ENCODE measurements around the gene C18orf63. TPM values are rescaled to one million over a fixed set of nuclear protein-coding genes. Genes with fewer than 3 reads are reported as not detected.

The C18orf63 gene
- total RNA-seq, 1 experiment from 2014 or later: not detected

DNA sequence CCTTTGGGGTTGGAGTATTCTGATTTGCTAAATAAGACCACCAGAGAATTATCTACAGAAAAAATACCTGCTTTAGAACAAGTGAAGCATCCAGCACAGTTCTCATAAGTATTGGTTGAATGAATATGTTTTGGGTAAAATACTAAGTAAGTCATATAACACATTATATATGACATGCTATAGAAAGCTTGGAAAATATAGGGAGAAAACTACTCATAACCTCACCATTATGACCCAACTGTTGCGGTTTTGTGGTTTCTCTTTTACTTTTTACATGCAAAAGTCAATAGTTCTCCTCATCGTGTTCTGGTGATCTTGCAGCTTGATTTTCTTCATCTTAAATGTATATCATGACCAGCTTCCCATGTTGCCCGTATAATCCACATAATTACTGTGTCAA is 75.3 kb downstream of the C18orf63 start:
- intact Hi-C loops (cut with micrococcal nuclease): no loop called here
- CTCF ChIA-PET: interaction anchor here (0.7 kb wide), 1 partner anchor 207 kb away, joined by 3 read pairs; no protein-coding TSS in a partner anchor
- no TSS peak for BruUV-seq (replicated peaks)

DNA sequence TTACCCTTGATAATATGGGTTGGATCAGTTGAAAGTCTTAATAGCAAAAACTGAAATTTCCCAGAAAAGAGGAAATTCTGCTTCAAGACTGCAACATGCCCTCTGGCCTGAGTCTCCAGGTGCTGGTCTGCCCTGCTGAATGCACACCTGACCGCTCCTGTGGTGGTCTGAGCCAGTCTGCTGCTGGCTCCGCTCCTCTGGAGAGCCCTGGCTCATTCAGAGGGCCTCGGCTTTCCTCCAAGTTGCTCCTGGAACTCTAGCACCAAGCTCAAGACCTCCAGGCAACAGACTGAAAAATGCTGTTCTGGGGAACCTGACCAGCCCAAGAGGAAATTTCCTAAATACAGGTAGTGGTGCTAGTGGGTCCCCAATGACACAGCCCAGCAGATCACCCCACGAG is 76.7 kb downstream of the C18orf63 start:
- H3K36me3 Mint-ChIP-seq (ENCODE audit: insufficient read depth, unreplicated experiment): no peaks in the 10 kb centered on the region
- H3K27me3 Mint-ChIP-seq (ENCODE audit: insufficient read depth, unreplicated experiment): peaks cover 39% of the 10 kb centered on the region
- no peak for DNase-seq (ENCODE audit: unreplicated experiment)
- H3K9me3 Mint-ChIP-seq (ENCODE audit: unreplicated experiment): no peaks in the 10 kb centered on the region
- H3K27ac Mint-ChIP-seq (ENCODE audit: low read depth, unreplicated experiment): no peak overlapping the region
- ChIA-PET CTCF (interaction anchor here (0.8 kb wide), 1 partner anchor 9 kb away, joined by 3 read pairs; no protein-coding TSS in a partner anchor), POLR2A (no interaction called here)
- TF ChIP-seq, protein P1, sequence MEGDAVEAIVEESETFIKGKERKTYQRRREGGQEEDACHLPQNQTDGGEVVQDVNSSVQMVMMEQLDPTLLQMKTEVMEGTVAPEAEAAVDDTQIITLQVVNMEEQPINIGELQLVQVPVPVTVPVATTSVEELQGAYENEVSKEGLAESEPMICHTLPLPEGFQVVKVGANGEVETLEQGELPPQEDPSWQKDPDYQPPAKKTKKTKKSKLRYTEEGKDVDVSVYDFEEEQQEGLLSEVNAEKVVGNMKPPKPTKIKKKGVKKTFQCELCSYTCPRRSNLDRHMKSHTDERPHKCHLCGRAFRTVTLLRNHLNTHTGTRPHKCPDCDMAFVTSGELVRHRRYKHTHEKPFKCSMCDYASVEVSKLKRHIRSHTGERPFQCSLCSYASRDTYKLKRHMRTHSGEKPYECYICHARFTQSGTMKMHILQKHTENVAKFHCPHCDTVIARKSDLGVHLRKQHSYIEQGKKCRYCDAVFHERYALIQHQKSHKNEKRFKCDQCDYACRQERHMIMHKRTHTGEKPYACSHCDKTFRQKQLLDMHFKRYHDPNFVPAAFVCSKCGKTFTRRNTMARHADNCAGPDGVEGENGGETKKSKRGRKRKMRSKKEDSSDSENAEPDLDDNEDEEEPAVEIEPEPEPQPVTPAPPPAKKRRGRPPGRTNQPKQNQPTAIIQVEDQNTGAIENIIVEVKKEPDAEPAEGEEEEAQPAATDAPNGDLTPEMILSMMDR (IDR thresholded peaks at IDR 0.05; ENCODE audit: unreplicated experiment): no peak
- BruUV-seq (replicated peaks): no TSS peak
- intact Hi-C loops (cut with micrococcal nuclease): no loop called here
- H3K4me1 Mint-ChIP-seq (ENCODE audit: insufficient read depth, unreplicated experiment): no peaks in the 10 kb centered on the region
- H3K4me3 Mint-ChIP-seq (ENCODE audit: unreplicated experiment): no peak overlapping the region

More for the DNA sequence above, 75.3 kb downstream of the C18orf63 start:
- TF ChIP-seq, protein P1 (IDR thresholded peaks at IDR 0.05; ENCODE audit: unreplicated experiment): no peak
- Mint-ChIP-seq H3K27me3 (ENCODE audit: insufficient read depth, unreplicated experiment) (peaks cover 48% of the 10 kb centered on the region), H3K4me1 (ENCODE audit: insufficient read depth, unreplicated experiment) (no peaks in the 10 kb centered on the region), H3K4me3 (ENCODE audit: unreplicated experiment) (no peak overlapping the region), H3K9me3 (ENCODE audit: unreplicated experiment) (no peaks in the 10 kb centered on the region), H3K36me3 (ENCODE audit: insufficient read depth, unreplicated experiment) (no peaks in the 10 kb centered on the region), H3K27ac (ENCODE audit: low read depth, unreplicated experiment) (no peak overlapping the region)
- POLR2A ChIA-PET: no interaction called here
- no peak for DNase-seq (ENCODE audit: unreplicated experiment)

DNA sequence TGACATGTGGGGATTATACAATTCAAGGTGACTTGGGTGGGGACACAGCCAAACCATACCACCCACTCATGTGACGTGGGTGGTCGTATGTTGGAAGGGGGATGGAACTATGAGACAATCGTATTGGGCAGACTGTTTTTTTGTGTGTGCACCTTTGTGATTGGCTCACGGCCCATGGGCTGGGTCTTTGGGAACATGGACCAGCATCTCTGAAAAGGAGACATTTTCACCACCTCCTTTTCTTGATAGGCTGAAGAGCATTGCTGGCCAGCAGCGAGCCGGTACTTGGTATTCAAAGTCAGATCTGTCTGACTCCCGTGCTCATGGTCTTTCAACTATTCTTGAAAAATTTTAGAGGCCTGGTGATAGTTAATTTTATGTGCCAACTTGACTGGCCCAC is 79.4 kb downstream of the C18orf63 start:
- ChIA-PET POLR2A (no interaction called here), CTCF (no interaction called here)
- Mint-ChIP-seq H3K36me3 (ENCODE audit: insufficient read depth, unreplicated experiment) (no peaks in the 10 kb centered on the region), H3K4me3 (ENCODE audit: unreplicated experiment) (no peak overlapping the region), H3K27me3 (ENCODE audit: insufficient read depth, unreplicated experiment) (peaks cover 47% of the 10 kb centered on the region), H3K4me1 (ENCODE audit: insufficient read depth, unreplicated experiment) (no peaks in the 10 kb centered on the region), H3K9me3 (ENCODE audit: unreplicated experiment) (no peaks in the 10 kb centered on the region), H3K27ac (ENCODE audit: low read depth, unreplicated experiment) (no peak overlapping the region)
- intact Hi-C loops (cut with micrococcal nuclease): no loop called here
- no peak for DNase-seq (ENCODE audit: unreplicated experiment)
- BruUV-seq (replicated peaks): no TSS peak
- TF ChIP-seq, protein P1 (IDR thresholded peaks at IDR 0.05; ENCODE audit: unreplicated experiment): no peak

DNA sequence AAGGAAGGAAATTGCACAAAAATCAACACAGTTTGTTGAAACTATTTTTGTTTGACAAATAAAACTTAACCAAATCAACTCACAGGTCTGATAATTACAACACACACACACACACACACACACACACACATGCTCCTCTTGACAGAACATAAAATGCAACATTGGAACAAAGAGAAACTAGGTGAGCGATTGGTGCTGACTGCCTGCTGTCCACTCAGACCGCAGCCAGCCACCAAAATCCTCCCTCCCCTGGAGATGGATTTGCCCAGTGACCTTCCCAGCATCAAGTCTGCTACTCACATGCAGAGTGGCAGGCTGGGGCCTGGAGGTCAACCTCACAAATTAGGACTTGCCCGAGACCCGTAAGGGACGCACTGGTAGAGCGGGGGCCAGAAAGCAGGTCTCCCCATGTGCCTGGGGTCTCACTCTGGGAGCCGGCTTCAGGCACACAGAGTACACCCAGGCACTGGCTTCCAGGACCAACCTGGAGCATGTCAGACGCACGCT is 80.1 kb downstream of the C18orf63 start:
- no TSS peak for BruUV-seq (replicated peaks)
- TF ChIP-seq, protein P1 (IDR thresholded peaks at IDR 0.05; ENCODE audit: unreplicated experiment): no peak
- Mint-ChIP-seq H3K4me3 (ENCODE audit: unreplicated experiment) (no peak overlapping the region), H3K27me3 (ENCODE audit: insufficient read depth, unreplicated experiment) (peaks cover 47% of the 10 kb centered on the region), H3K9me3 (ENCODE audit: unreplicated experiment) (no peaks in the 10 kb centered on the region), H3K4me1 (ENCODE audit: insufficient read depth, unreplicated experiment) (no peaks in the 10 kb centered on the region), H3K36me3 (ENCODE audit: insufficient read depth, unreplicated experiment) (no peaks in the 10 kb centered on the region), H3K27ac (ENCODE audit: low read depth, unreplicated experiment) (no peak overlapping the region)
- ChIA-PET CTCF (no interaction called here), POLR2A (no interaction called here)
- intact Hi-C loops (cut with micrococcal nuclease): no loop called here
- no peak for DNase-seq (ENCODE audit: unreplicated experiment)
